ENCODE data around the gene IGF1R. TPM values are rescaled to one million over a fixed set of nuclear protein-coding genes. Genes with fewer than 3 reads are reported as not detected.

The IGF1R gene
- total and polyA plus RNA-seq, 2 of the 8 experiments (the other 6 are each of a cell fraction or from before 2014, with no cell fraction given), result 32.9 to 109 TPM

- TF ChIP-seq JUND (IDR thresholded peaks at IDR 0.05; ENCODE audit: low read length) (no peak), KDM4A (IDR thresholded peaks at IDR 0.05; ENCODE audit: low read depth, low read length, severe bottlenecking) (no peak)
These were observed 241.8 kb downstream of the IGF1R start (continued) for GRCh38 chr15:98889930-98890695.
